ENCODE measurements around the gene ZNF534. TPM values are rescaled to one million over a fixed set of nuclear protein-coding genes. Genes with fewer than 3 reads are reported as not detected.
A peak's percentile ranks its signal among the peaks of the same experiment; 100 is the strongest.
"Not testable (repeated sequence)": the region's sequence is repeated elsewhere in the genome, so short reads cannot be mapped to it uniquely, and the experiment has no call there.

Gene ZNF534
- total RNA-seq, 1 donor from 2014 or later = 0.24 TPM

GRCh38 chr19:52492201-52492993 lies 63.4 kb downstream of the ZNF534 start:
- ATAC-seq = peak; percentile 26
- DNase-seq (ENCODE audit: missing footprints) = no peak
- intact Hi-C loops (cut with DNase I) = loop anchor here (2.0 kb wide), 1 partner anchor 44 kb away; no protein-coding TSS in a partner anchor

GRCh38 chr19:52492994-52493470 lies 64.1 kb downstream of the ZNF534 start:
- DNase-seq (ENCODE audit: missing footprints) = no peak
- peak; percentile 81 for ATAC-seq
- intact Hi-C loops (cut with DNase I) = loop anchor here (2.0 kb wide), 1 partner anchor 44 kb away; no protein-coding TSS in a partner anchor

- ATAC-seq = no peak
- DNase-seq (ENCODE audit: missing footprints) = no peak
- intact Hi-C loops (cut with DNase I) = no loop called here
Measured at GRCh38 chr19:52494518-52494917, 65.6 kb downstream of the ZNF534 start.

GRCh38 chr19:52498571-52498970 lies 69.6 kb downstream of the ZNF534 start:
- DNase-seq (ENCODE audit: missing footprints) (no peak), ATAC-seq (no peak)
- intact Hi-C loops (cut with DNase I) = no loop called here

- intact Hi-C loops (cut with DNase I); ATAC-seq; DNase-seq (ENCODE audit: missing footprints): not testable (repeated sequence)
Measured at GRCh38 chr19:52500474-52500873, 71.5 kb downstream of the ZNF534 start.

- ATAC-seq; DNase-seq (ENCODE audit: missing footprints); intact Hi-C loops (cut with DNase I): not testable (repeated sequence)
Measured at GRCh38 chr19:52500991-52501390, 72.0 kb downstream of the ZNF534 start.

Other genes with a start within 250 kb of the ZNF534 start
- gene PPP2R1A, start 239.1 kb upstream of the ZNF534 start, total RNA-seq = 338 TPM
- gene ZNF766, start 159.6 kb upstream of the ZNF534 start, total RNA-seq = 9.7 TPM
- 18.5 TPM for gene ZNF480, start 132.0 kb upstream of the ZNF534 start, total RNA-seq
- gene ZNF610, start 92.9 kb upstream of the ZNF534 start, total RNA-seq = 2.5 TPM
- gene ZNF880, start 59.2 kb upstream of the ZNF534 start, total RNA-seq = 18.2 TPM
- 12.6 TPM for gene ZNF528, start 31.3 kb upstream of the ZNF534 start, total RNA-seq
- gene ZNF578, start 24.4 kb downstream of the ZNF534 start, total RNA-seq = 1.6 TPM
- 30.9 TPM for gene ZNF808, start 98.5 kb downstream of the ZNF534 start, total RNA-seq
- 16.6 TPM for gene ZNF701, start 141.1 kb downstream of the ZNF534 start, total RNA-seq
- 13.0 TPM for gene ZNF83, start 209.2 kb downstream of the ZNF534 start, total RNA-seq

Measured in Right ventricle myocardium inferior (tissue), 1 donor.